Epithelial cell of proximal tubule (primary cell): Measurements from ENCODE around the gene ALDOC. TPM values are rescaled to one million over a fixed set of nuclear protein-coding genes. Genes with fewer than 3 reads are reported as not detected.

Source experiments
- DNase-seq: peaks from one replicate; pipeline ENCODE4 v3.0.0-alpha.2; 2011; ENCODE audit warnings: low read depth
- H3K4me3 ChIP-seq: 2 replicates; pipeline ENCODE4 v1.5.1; 2011; ENCODE audit warnings: low read depth, mild to moderate bottlenecking, low read length
- total RNA-seq: library from RNA; depleted of rRNA; stranded (reverse); fragments of >200 nt; gene quantifications from 2 replicates; pipeline ENCODE4 v1.2.3, GENCODE V29; 2015
- TF ChIP-seq, protein P1 (sequence below): conservative IDR thresholded peaks from 2 replicates; pipeline ENCODE4 v1.5.1; 2012; ENCODE audit warnings: low read depth, mild to moderate bottlenecking, low read length

ALDOC gene
- total RNA-seq, 1 donor from 2014 or later = 100.0 TPM

DNA sequence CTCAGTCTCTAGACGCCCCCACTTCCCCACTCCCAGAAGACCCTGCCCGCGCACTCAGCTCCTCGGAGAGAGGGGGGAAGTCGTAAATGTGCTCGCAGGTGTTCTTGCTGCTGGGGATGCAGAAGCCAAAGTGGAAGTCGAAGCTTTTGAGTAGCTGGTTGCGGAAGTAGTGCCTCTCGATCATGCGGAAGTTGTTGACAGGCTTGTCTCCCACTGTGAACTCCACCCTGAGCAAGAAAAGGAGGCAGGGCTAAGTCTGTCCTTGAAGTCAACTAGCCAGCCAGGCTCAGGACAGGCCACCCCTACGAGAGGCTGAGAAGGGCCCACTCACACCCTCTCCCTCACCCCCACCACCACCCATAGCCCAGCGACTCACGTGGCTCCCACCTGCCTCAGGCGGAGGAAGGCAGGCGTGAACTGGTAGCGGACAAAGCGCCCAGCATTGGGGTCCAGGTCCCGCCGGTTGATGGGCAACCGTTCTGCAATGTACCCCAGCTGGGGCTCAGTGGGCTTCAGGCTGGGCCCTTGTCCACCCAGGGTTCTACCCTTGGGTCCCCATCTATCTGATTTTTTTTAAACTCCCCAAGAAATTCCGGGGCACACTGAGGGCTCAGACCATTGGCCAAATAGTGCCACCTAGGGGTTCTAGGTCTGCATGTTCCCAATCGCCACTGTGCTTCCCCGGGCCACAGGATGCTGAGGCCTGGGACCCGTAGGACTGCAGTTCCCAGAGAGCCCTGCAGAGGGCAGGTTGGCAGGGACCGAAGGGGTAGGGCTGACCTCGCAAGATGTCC, 28.9 kb downstream of the ALDOC start:
- no peak for DNase-seq
- TF ChIP-seq, protein P1, sequence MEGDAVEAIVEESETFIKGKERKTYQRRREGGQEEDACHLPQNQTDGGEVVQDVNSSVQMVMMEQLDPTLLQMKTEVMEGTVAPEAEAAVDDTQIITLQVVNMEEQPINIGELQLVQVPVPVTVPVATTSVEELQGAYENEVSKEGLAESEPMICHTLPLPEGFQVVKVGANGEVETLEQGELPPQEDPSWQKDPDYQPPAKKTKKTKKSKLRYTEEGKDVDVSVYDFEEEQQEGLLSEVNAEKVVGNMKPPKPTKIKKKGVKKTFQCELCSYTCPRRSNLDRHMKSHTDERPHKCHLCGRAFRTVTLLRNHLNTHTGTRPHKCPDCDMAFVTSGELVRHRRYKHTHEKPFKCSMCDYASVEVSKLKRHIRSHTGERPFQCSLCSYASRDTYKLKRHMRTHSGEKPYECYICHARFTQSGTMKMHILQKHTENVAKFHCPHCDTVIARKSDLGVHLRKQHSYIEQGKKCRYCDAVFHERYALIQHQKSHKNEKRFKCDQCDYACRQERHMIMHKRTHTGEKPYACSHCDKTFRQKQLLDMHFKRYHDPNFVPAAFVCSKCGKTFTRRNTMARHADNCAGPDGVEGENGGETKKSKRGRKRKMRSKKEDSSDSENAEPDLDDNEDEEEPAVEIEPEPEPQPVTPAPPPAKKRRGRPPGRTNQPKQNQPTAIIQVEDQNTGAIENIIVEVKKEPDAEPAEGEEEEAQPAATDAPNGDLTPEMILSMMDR = peak; percentile 92
- no peak overlapping the region for H3K4me3 ChIP-seq

DNA sequence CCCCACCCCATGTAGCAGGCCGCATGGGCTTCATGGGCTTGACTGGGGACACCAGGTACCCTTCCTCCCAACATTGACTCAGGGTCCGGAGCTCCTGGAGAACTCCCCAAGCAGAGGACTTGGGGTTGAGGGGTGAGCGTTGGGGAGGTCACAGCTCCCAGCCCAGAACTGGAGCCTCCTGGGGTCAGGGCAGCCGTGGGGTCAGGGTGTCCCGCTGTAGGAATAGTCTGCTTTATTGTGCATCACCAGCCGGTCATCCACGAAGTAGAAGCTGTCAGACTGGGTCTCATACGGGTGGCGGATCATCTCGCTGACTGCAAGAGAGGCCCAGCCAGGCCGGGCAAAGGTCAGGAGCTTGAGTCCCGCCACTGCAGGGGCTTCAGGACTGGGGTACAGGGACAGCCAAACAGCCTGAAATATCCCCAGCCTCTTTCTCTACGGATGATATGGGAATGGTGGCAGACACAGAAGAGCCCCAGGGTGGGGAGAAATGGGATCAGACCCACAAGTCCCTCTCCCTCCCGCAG, 29.5 kb downstream of the ALDOC start:
- no peak for DNase-seq
- TF ChIP-seq, protein P1 = no peak
- no peak overlapping the region for H3K4me3 ChIP-seq

DNA sequence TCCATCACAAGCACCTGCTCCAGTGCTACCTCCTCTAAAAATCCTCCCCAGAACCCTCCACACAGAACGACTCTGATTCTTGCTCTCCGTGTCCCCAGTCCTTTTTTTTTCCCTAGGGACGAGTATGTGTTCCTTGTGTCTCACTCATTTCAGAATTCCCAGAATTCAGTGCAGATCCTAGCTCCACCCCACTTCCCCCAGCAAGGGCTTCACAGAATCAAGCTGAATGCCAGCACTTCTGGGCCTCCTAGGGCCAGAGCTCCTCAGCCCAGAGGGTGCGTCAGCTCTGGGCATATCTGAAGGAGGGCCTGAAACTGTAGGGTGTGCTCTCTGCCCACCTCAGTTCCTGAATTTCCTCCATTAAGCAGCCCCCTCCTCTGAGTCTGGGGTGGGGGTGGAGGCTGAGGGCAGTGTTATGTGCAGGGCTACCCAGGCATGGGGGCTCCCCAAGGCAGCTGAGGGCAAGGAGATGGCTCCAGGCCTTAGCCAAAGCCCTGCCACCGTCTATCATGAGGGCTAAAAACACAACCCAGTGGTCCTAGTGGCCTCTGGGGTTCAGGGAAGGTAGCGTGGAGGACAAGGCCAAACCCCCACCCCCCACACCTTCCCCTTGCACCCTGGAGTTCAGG, 30.8 kb downstream of the ALDOC start:
- no peak for DNase-seq
- TF ChIP-seq, protein P1 = no peak
- H3K4me3 ChIP-seq = no peak overlapping the region

DNA sequence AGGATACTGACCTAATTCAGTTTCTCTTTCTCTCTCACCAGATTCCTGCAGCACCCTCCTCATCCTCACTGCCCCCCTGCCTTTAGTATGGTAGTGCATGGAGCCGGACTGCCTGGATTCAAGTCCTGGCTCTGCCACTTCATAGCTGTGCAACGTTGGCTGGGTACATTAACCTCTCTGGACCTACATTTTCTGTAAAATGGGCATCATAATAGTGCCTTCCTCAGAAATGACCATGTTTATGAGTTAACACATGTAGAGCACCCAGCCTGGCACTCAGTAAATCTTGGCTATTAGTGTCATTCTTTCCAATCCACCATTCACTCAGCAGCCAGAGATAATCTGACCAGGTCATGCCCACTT, 31.6 kb downstream of the ALDOC start:
- no peak overlapping the region for H3K4me3 ChIP-seq
- no peak for DNase-seq
- TF ChIP-seq, protein P1 = no peak

DNA sequence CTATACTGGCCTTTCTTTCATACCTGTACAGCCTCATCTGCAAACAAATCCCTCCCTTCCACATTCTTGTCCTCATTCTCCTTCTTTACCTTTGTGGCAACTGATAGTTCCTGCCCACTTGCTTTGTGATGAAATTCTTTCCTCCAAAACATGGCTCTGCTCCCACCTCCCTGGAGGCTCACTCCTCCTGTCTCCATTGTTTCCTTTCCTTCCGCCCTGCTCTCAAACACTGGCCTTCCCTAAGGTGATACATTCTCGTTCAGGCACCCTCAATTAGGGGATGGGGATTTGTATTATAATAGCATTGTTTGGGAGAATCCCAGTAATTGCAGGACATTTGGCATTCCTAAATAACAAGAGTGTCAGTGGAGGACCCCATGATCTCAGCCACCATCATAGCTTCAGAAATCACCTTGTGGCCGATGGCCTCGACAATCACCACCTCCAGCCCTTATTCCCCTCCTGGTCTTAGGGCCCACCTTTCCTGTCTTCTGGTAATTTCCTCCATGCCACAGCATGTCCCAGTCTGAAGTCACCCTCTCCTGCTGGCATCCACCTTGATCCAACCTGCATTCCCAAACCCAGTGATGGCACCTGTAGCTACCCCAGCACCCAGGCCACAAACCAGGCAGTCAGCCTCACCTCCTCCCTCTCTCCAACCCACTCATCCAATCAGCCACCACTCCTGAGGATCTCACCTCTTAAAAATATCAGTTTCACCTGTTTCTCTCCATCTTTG, 32.1 kb downstream of the ALDOC start:
- DNase-seq = no peak
- TF ChIP-seq, protein P1 = no peak

DNA sequence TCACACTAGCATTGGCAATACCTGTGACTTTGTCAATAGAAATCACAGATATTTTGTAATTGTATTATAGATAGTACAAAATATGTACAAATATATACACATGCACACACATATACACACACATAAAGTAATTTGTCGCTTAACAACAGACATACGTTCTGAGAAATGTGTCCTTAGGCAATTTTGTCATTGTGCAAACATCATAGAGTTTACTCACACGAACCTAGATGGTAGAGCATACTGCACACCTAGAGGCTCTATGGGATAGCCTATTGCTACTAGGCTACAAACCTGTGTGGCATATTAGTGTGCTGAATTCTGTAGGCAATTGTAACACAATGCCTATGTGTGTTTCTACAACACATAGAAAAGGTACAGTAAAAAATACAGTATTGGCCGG, 35.3 kb downstream of the ALDOC start:
- DNase-seq = no peak

More for the DNA sequence above, 32.1 kb downstream of the ALDOC start:
- no peak overlapping the region for H3K4me3 ChIP-seq

More for the DNA sequence above, 35.3 kb downstream of the ALDOC start:
- TF ChIP-seq, protein P1 = no peak
- H3K4me3 ChIP-seq = no peak overlapping the region
